Epithelial cell of prostate (primary cell): ENCODE results near the gene TCHP.

Experiments used
- DNase-seq: peaks from one replicate; pipeline ENCODE4 v3.0.0-alpha.2; 2011; ENCODE audit warnings: low read depth, low spot score
- H3K27ac ChIP-seq: fragments of 450-650 bp; 2 replicates; pipeline ENCODE4 v1.5.1; 2017; ENCODE audit warnings: mild to moderate bottlenecking

The TCHP gene

DNA sequence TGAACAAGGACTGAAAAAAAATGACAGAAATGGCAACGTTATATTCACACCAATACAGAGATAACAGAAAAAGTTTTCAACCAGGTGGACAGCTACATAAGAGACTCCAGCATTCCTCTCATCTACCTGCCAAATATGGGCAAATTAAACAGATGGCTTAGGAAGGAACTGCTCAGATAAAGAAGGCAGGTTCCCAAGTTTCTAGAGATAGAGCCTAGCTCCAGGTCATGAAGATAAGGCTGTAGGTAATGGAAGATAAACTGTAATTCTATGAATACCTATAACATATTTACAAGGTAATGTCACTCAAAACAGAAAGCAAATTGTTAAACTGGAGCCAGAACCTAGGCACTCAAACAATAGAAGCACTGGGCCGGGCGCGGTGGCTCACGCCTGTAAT lies 53.6 kb downstream of the TCHP start:
- DNase-seq, result no peak
- H3K27ac ChIP-seq, result no peak overlapping the region

- no peak for DNase-seq
- H3K27ac ChIP-seq, result no peak overlapping the region
Measured at GRCh38 chr12:109958374-109958773, 58.3 kb downstream of the TCHP start.

DNA sequence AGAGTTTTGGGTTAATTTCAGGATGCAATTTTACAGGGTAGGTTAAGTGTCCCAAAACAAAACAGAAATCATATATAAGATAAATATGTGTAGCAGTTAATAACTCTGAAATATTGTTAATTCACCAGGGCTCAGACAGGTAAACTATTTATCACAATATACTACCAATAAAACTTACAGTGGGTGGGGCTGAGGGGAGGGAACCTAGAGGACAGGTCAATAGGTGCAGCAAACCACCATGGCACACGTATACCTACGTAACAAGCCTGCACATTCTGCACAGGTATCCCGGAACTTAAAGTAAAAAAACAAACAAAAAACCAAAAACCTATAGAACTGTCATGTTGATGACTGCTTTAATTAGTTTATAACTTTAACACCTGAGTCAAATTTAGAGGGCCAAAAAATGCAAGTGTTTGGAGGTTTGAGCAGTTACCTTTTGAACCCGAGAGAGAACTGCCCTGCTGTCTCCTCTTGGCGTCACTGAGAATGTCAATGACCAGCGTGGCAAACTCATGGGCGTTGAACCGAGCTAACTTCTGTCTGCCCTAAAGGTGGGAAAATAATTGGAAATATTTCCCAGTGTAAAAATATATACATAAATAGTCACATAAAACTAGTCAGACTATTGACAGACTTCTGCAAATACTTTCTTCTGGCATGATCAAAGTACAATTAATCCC lies 59.5 kb downstream of the TCHP start:
- no peak for DNase-seq
- H3K27ac ChIP-seq, result no peak overlapping the region

- H3K27ac ChIP-seq, result no peak overlapping the region
- no peak for DNase-seq
Measured at GRCh38 chr12:109961201-109961600, 61.1 kb downstream of the TCHP start.

GRCh38 chr12:109961612-109962011 lies 61.5 kb downstream of the TCHP start:
- no peak overlapping the region for H3K27ac ChIP-seq
- DNase-seq, result no peak

GRCh38 chr12:109962398-109962797 lies 62.3 kb downstream of the TCHP start:
- no peak overlapping the region for H3K27ac ChIP-seq
- no peak for DNase-seq

DNA sequence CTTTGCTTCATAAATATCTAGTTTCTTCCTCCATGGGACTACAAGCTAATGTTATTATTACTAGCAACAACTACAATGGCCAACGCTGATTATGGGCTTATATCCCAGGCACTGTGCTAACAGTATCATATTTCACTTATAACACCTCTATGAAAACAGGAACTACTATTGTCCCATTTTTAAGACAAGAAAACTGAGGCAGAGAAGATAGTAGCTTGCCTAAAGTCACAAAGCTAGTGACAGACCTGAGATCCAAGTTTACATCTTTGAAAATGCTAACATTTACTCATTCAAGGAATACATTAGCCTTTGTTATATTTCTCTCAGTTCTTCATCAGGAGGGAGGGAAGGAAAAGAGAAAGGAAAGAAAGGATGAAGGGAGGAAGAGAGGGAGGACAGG lies 63.3 kb downstream of the TCHP start:
- no peak for DNase-seq
- H3K27ac ChIP-seq, result no peak overlapping the region

GRCh38 chr12:109963743-109964429 lies 63.8 kb downstream of the TCHP start:
- no peak overlapping the region for H3K27ac ChIP-seq

DNA sequence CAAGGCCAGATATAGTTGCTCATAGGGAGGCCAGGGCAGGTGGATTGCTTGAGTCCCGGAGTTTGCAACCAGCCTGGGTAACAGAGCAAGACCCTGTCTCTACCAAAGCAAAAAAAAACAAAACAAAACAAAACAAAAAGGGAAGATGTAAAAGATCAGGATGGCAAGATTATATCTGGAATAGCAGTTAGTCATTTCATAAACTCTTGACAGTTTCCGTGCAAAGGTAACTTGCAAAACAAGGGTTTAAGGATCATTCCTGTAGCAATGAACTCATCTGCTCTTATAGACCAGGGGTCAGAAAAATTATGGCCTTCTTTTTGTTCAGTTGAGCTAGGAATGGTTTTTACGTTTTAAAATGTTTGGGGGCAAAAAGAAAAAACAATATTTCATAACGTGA lies 66.5 kb downstream of the TCHP start:
- DNase-seq, result no peak

More at GRCh38 chr12:109963743-109964429, 63.8 kb downstream of the TCHP start:
- DNase-seq, result no peak

GRCh38 chr12:109967383-109968031 lies 67.4 kb downstream of the TCHP start:
- DNase-seq, result no peak

More for the DNA sequence above, 66.5 kb downstream of the TCHP start:
- no peak overlapping the region for H3K27ac ChIP-seq

More at GRCh38 chr12:109967383-109968031, 67.4 kb downstream of the TCHP start:
- H3K27ac ChIP-seq, result no peak overlapping the region
